CD4-positive, alpha-beta memory T cell (primary cell): ENCODE results near the gene TTC28. TPM values are rescaled to one million over a fixed set of nuclear protein-coding genes. Genes with fewer than 3 reads are reported as not detected.

Experiments
- CTCF ChIA-PET: fragments of 350-600 bp; sonication (Branson Sonifier 250); formaldehyde crosslinking; loops from one replicate; lab custom pipeline; 2021; ENCODE audit warnings: inconsistent platforms; ENCODE audit not compliant: partially characterized antibody; lab: Charles Lee
- POLR2A ChIA-PET: fragments of 350-600 bp; sonication (Branson Sonifier 250); formaldehyde crosslinking; loops from one replicate; lab custom pipeline; 2021; ENCODE audit not compliant: partially characterized antibody; lab: Charles Lee
- DNase-seq, 5 donors: peaks; one replicate each; pipeline versions ENCODE4 v3.0.0 to v3.0.0-alpha.2; 2020 to 2022; ENCODE audit warnings: mixed read lengths in 1 of 5
- H3K27ac ChIP-seq: one replicate; pipeline ENCODE4 v1.7.0; 2013; ENCODE audit warnings: low read depth, low read length
- H3K27me3 ChIP-seq: 2 replicates; pipeline ENCODE4 v1.7.0; 2013; ENCODE audit warnings: mild to moderate bottlenecking, low read length, moderate library complexity; ENCODE audit not compliant: insufficient read depth
- H3K36me3 ChIP-seq: 2 replicates; pipeline ENCODE4 v1.7.0; 2013; ENCODE audit warnings: mild to moderate bottlenecking, low read length, moderate library complexity; ENCODE audit not compliant: insufficient read depth
- H3K4me1 ChIP-seq: 2 replicates; pipeline ENCODE4 v1.7.0; 2013; ENCODE audit warnings: mild to moderate bottlenecking, low read length, moderate library complexity; ENCODE audit not compliant: insufficient read depth
- H3K4me3 ChIP-seq, 2 donors: one replicate each; pipeline ENCODE4 v1.7.0; 2013; ENCODE audit warnings: low read length in 2 of 2, mild to moderate bottlenecking in 1 of 2
- H3K9me3 ChIP-seq, 2 donors: one replicate each; pipeline ENCODE4 v1.7.0; 2013; ENCODE audit warnings: low read length in 2 of 2, control low read depth in 1 of 2; ENCODE audit not compliant: control insufficient read depth in 1 of 2
- H3K27ac Mint-ChIP-seq, 7 donors: one replicate each; pipeline ENCODE4 v1.8.0; 2020 to 2021; ENCODE audit warnings: mixed read lengths in 7 of 7, mild to moderate bottlenecking in 6 of 7, inconsistent platforms in 3 of 7, moderate library complexity in 3 of 7
- H3K27me3 Mint-ChIP-seq, 2 donors: one replicate each; pipeline ENCODE4 v1.8.0; 2020 to 2021; ENCODE audit warnings: mixed read lengths in 2 of 2
- H3K36me3 Mint-ChIP-seq, 2 donors: one replicate each; pipeline ENCODE4 v1.8.0; 2020 to 2021; ENCODE audit warnings: mixed read lengths in 2 of 2, inconsistent platforms in 1 of 2, mild to moderate bottlenecking in 1 of 2
- H3K4me1 Mint-ChIP-seq, 4 donors: one replicate each; pipeline ENCODE4 v1.8.0; 2020 to 2021; ENCODE audit warnings: mixed read lengths in 4 of 4, mild to moderate bottlenecking in 1 of 4
- H3K4me3 Mint-ChIP-seq, 8 donors: one replicate each; pipeline ENCODE4 v1.8.0; 2020 to 2021; ENCODE audit warnings: mixed read lengths in 8 of 8, mild to moderate bottlenecking in 7 of 8, moderate library complexity in 6 of 8, inconsistent platforms in 3 of 8
- H3K9me3 Mint-ChIP-seq, 8 donors: one replicate each; pipeline ENCODE4 v1.8.0; 2020 to 2021; ENCODE audit warnings: mixed read lengths in 8 of 8, mild to moderate bottlenecking in 5 of 8, inconsistent platforms in 3 of 8, moderate library complexity in 1 of 8
- intact Hi-C: fragments of 100-400 bp; cut with micrococcal nuclease; formaldehyde crosslinking; loops from one replicate; pipeline ENCODE4 v1.15.1; 2023
- polyA plus RNA-seq, 2 donors: library from polyadenylated mRNA; unstranded; fragments of 300-500 nt; fragmentation: Illumina TruSeq; gene quantifications; one replicate each; pipeline ENCODE4 v1.2.3, GENCODE V29; 2021
- total RNA-seq, 2 experiments: library from RNA; stranded (reverse); gene quantifications; one replicate each; pipeline ENCODE4 v1.2.3, GENCODE V29; 2021

Gene TTC28
- total and polyA plus RNA-seq, 4 experiments from 2014 or later, result 0.50 to 1.7 (median 1.6) TPM; not detected in 1

DNA sequence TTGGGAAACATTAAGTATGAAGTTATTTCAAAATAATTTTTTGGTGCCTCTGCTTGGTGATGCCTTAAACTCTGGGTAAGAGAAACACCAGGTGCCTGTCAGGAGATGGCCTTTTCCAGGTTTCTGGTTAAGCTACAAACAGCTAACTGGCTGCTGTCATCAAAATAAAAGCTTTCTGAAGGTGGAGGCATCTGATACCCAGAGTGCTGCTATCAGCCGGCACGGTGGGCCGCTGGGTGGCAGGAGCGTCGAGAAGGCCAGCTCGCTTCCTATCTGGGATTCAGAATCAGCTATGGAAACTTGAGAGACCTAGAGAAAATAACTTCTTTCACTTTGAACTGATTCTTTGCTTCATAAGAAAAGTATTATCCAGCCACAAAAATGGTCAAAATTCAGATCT lies 679.8 kb downstream of the TTC28 start:
- Mint-ChIP-seq H3K4me3 (no peak overlapping the region), H3K36me3 (no peaks in the 10 kb centered on the region), H3K27me3 (peaks cover 0 to 3% of the 10 kb centered on the region in 2 donors), H3K4me1 (no peaks in the 10 kb centered on the region), H3K9me3 (no peaks in the 10 kb centered on the region), H3K27ac (no peak overlapping the region)
- H3K27ac ChIP-seq, result no peak overlapping the region
- intact Hi-C loops, result no loop called here
- H3K4me1 ChIP-seq, result no peaks in the 10 kb centered on the region
- CTCF ChIA-PET, result interaction anchor here (0.9 kb wide), 1 partner anchor 113 kb away, joined by 3 read pairs; no protein-coding TSS in a partner anchor
- no peak overlapping the region for H3K4me3 ChIP-seq
- POLR2A ChIA-PET, result no interaction called here
- no peaks in the 10 kb centered on the region for H3K36me3 ChIP-seq
- H3K9me3 ChIP-seq, result no peaks in the 10 kb centered on the region
- H3K27me3 ChIP-seq, result no peaks in the 10 kb centered on the region
- no peak for DNase-seq

DNA sequence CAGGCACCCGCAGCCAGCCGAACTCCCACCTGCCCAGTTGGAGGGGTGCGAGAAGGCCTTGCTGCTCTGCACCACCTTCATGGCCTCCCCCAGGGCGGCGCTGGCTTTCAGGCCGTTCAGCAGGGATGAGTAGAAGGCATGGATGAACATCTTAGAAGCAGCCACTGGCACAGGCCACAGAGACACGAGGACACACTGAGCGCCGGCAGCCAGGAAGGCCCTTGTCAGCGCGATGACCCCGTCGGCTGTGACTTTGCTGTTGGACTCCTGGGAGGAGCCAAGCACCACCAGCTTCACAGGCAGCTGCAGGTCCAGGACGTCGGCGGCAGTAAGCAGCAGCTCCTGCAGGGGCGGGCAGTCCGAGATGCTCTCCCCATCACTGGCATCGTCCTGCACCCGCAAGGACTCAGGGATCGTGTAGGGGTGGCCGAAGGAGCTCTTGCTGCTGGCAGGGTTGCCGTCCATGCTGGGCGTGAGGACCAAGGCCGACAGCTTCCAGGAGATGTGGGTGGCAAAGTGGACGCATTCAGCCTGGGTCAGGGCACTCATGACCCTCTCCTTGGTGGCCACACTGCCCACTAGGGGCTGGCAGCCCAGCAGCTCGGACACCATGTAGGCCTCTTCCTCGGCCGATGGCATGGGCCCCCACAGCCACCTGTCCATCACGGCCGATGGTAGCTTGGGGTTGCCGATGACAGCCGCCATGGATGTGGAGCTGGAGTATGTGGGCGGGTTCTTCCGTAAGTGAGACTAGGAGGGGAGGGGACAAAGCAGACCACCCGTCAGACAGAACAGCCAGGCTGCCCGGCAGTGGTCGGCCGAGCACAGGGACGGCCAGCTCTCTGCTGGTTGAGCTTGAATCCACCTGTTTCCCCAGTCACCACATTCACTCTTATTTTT lies 680.9 kb downstream of the TTC28 start:
- H3K27me3 ChIP-seq, result no peaks in the 10 kb centered on the region
- intact Hi-C loops, result no loop called here
- no peak overlapping the region for H3K27ac ChIP-seq
- H3K36me3 Mint-ChIP-seq, result no peaks in the 10 kb centered on the region
- H3K27ac Mint-ChIP-seq, result peak overlapping the region in 1 of 7 donors; percentile 56
- DNase-seq, result no peak
- no peaks in the 10 kb centered on the region for H3K9me3 Mint-ChIP-seq
- H3K4me1 ChIP-seq, result no peaks in the 10 kb centered on the region
- POLR2A ChIA-PET, result no interaction called here
- H3K27me3 Mint-ChIP-seq, result peaks cover 0 to 1% of the 10 kb centered on the region in 2 donors
- no peak overlapping the region for H3K4me3 Mint-ChIP-seq
- H3K4me1 Mint-ChIP-seq, result no peaks in the 10 kb centered on the region
- no peak overlapping the region for H3K4me3 ChIP-seq
- CTCF ChIA-PET, result interaction anchor here (0.9 to 1.4 kb wide), 2 partner anchors 17 to 112 kb away, joined by 3 read pairs; no protein-coding TSS in a partner anchor
- no peaks in the 10 kb centered on the region for H3K9me3 ChIP-seq
- no peaks in the 10 kb centered on the region for H3K36me3 ChIP-seq

DNA sequence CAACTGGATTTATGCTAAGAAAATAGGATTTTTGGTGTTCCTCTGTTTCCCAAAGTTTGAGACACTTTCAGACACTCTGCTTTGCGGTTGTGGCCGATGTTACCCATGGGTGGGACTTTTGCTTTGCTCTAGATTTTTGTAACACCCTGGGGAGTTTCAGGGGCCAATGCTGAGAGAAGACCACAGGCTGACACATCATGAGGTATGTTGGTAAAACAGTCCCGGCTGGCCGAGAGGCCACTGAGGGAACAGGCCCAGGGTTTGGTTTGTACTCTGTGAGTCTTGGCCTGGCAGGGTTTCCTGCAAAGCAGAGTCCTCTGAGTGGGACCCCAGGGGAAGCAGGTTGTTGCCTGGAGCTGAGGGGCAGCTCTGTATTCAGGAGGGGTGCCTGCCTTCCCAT lies 682.1 kb downstream of the TTC28 start:
- H3K27me3 ChIP-seq, result no peaks in the 10 kb centered on the region
- intact Hi-C loops, result no loop called here
- CTCF ChIA-PET, result no interaction called here

DNA sequence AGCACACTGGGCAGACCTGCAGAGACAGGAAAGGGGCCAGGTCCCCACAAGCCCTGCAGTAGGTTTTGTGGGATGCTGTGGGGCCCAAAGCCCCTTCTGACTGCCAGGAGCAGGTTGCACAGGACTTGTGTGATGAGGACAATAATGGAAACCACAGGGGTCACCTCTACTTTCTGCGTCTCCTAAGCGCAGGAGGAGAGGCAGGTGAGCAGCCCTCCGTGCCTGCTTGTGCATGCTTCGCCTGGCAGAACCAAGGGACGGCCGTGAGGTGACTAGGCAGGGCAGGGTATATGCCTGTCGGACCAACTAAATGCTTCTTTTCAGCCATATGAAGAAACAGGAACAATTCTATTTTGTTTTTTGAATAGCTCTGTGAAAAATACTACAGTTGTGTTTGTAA lies 682.7 kb downstream of the TTC28 start:
- H3K4me1 Mint-ChIP-seq, result no peaks in the 10 kb centered on the region
- POLR2A ChIA-PET, result no interaction called here
- Histone ChIP-seq H3K9me3 (no peaks in the 10 kb centered on the region), H3K27me3 (no peaks in the 10 kb centered on the region), H3K36me3 (no peaks in the 10 kb centered on the region), H3K27ac (no peak overlapping the region), H3K4me3 (no peak overlapping the region), H3K4me1 (no peaks in the 10 kb centered on the region)
- H3K27me3 Mint-ChIP-seq, result peaks cover 0 to 1% of the 10 kb centered on the region in 2 donors
- CTCF ChIA-PET, result no interaction called here
- no peaks in the 10 kb centered on the region for H3K9me3 Mint-ChIP-seq
- intact Hi-C loops, result no loop called here
- no peak overlapping the region for H3K27ac Mint-ChIP-seq
- H3K36me3 Mint-ChIP-seq, result no peaks in the 10 kb centered on the region
- DNase-seq, result no peak
- no peak overlapping the region for H3K4me3 Mint-ChIP-seq

More for the DNA sequence above, 682.1 kb downstream of the TTC28 start:
- H3K36me3 Mint-ChIP-seq, result no peaks in the 10 kb centered on the region
- no peak overlapping the region for H3K4me3 Mint-ChIP-seq
- POLR2A ChIA-PET, result no interaction called here
- H3K36me3 ChIP-seq, result no peaks in the 10 kb centered on the region
- no peaks in the 10 kb centered on the region for H3K4me1 Mint-ChIP-seq
- no peaks in the 10 kb centered on the region for H3K9me3 ChIP-seq
- no peak overlapping the region for H3K27ac Mint-ChIP-seq
- no peak overlapping the region for H3K27ac ChIP-seq
- no peaks in the 10 kb centered on the region for H3K9me3 Mint-ChIP-seq
- peaks cover 0 to 1% of the 10 kb centered on the region in 2 donors for H3K27me3 Mint-ChIP-seq
- no peaks in the 10 kb centered on the region for H3K4me1 ChIP-seq
- no peak for DNase-seq
- no peak overlapping the region for H3K4me3 ChIP-seq

DNA sequence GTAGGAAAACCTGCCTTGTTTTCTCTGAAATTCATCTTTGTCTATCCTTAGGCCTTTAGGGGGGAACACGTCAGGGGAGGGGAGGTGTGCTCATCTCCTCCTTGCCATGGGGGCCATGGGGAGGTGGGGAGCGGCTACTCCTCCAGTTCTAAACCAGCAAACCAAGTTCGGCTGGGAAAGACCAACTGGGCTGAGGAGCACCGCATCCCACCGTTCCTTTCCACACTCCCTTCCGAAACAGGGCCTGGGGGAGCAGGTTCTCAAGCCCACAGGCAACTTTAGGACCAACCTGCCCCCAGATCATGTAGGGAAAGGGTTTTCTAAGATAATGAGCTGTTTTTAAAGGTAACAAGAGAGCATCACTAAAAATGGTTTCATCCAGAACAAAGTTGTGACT lies 683.1 kb downstream of the TTC28 start:
- no peaks in the 10 kb centered on the region for H3K4me1 ChIP-seq
- H3K36me3 Mint-ChIP-seq, result no peaks in the 10 kb centered on the region
- no peak overlapping the region for H3K4me3 Mint-ChIP-seq
- no peaks in the 10 kb centered on the region for H3K9me3 Mint-ChIP-seq
- no peaks in the 10 kb centered on the region for H3K9me3 ChIP-seq
- H3K36me3 ChIP-seq, result no peaks in the 10 kb centered on the region
- no peak overlapping the region for H3K4me3 ChIP-seq
- H3K27me3 ChIP-seq, result no peaks in the 10 kb centered on the region
- H3K4me1 Mint-ChIP-seq, result no peaks in the 10 kb centered on the region
- CTCF ChIA-PET, result no interaction called here
- intact Hi-C loops, result no loop called here
- no peak overlapping the region for H3K27ac ChIP-seq
- POLR2A ChIA-PET, result no interaction called here
- peak overlapping the region in 1 of 7 donors; percentile 24 for H3K27ac Mint-ChIP-seq
- H3K27me3 Mint-ChIP-seq, result peaks cover 0 to 1% of the 10 kb centered on the region in 2 donors
- no peak for DNase-seq

DNA sequence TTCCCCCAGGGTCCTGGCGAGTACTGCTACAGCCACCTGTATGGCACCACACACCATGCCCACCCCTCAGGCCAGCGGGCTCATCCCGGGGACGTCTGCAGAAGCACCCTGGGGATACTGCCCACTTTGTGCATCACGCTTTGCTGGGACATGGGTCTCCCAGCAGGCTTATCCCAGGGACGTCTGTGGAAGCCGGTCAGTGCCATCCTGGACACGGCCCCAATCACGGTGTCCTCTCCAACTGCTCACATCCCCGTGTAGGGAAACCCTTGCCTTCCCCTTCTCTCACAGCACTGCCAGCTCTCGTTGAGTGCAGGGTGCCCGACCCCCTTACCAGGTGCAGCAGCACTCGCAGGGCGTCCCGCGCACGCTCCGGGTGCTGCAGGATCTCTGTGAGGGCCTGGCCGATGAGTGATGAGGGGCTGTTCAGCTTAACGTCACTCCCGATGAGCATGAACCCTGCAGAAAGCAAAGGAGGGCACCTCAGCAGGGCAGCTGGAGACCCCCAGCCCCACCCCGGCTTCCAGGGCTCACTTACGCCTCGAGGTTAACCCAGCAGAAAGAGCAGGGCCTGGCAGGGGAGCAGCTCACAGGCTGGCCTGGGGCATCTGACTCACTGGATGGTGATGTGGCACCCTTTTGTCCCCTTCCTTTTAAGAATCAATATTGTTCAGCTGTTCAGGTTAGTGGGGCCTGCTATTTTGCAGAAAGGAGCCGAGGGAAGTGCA lies 683.7 kb downstream of the TTC28 start:
- intact Hi-C loops, result no loop called here
- Histone ChIP-seq H3K4me1 (no peaks in the 10 kb centered on the region), H3K36me3 (no peaks in the 10 kb centered on the region), H3K4me3 (no peak overlapping the region), H3K9me3 (no peaks in the 10 kb centered on the region), H3K27ac (no peak overlapping the region), H3K27me3 (no peaks in the 10 kb centered on the region)
- ChIA-PET POLR2A (no interaction called here), CTCF (no interaction called here)
- no peak for DNase-seq
- Mint-ChIP-seq H3K4me1 (no peaks in the 10 kb centered on the region), H3K4me3 (no peak overlapping the region), H3K27me3 (peaks cover 0 to 1% of the 10 kb centered on the region in 2 donors), H3K27ac (peak overlapping the region in 1 of 7 donors; percentile 24), H3K9me3 (no peaks in the 10 kb centered on the region), H3K36me3 (no peaks in the 10 kb centered on the region)
